SU-DHL-6 (cell line): ENCODE data around the gene RAP2B.

Experiments
- CTCF ChIP-seq: fragments of 200-600 bp; sonication (generic); IDR thresholded peaks from one replicate; pipeline ENCODE4 v1.5.1; 2017; ENCODE audit warnings: antibody characterized with exemption, mild to moderate bottlenecking, low read length, moderate library complexity; ENCODE audit not compliant: insufficient read depth, poor library complexity, severe bottlenecking
- EZH2phosphoT487 ChIP-seq: fragments of 200-600 bp; sonication (generic), shearing (Covaris generic); conservative IDR thresholded peaks from 2 replicates; pipeline ENCODE4 v1.6.1; 2018; ENCODE audit warnings: mild to moderate bottlenecking, antibody characterized with exemption, low read length, moderate library complexity, mixed read lengths

DNA sequence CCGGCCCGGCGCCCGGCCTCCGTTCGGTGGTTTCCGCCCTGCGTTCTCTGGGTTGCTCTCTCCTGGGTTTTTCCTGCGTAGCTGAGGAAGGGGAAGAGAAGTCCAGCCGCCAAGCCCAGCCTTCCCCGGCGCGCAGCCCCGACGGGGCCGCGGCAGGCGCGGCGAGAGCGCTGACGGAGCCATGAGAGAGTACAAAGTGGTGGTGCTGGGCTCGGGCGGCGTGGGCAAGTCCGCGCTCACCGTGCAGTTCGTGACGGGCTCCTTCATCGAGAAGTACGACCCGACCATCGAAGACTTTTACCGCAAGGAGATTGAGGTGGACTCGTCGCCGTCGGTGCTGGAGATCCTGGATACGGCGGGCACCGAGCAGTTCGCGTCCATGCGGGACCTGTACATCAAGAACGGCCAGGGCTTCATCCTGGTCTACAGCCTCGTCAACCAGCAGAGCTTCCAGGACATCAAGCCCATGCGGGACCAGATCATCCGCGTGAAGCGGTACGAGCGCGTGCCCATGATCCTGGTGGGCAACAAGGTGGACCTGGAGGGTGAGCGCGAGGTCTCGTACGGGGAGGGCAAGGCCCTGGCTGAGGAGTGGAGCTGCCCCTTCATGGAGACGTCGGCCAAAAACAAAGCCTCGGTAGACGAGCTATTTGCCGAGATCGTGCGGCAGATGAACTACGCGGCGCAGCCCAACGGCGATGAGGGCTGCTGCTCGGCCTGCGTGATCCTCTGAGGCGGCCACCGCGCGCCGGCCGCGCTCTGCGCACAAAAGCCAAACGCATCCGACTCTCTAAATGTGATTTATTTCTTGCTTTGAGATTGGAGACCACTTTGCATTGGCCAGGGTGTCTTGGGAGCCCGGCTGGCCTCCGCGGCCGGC is 727 bp downstream of the RAP2B start:
- TF ChIP-seq CTCF (no peak), EZH2phosphoT487 (no peak)
